Measurements from ENCODE around the gene MYO15A.

Gene MYO15A

GRCh38 chr17:18156976-18157280 lies 48.4 kb downstream of the MYO15A start:
- DNase-seq (ENCODE audit: low read depth, low spot score): no peak

- no peak for DNase-seq (ENCODE audit: low read depth, low spot score)
These were observed 48.9 kb downstream of the MYO15A start for GRCh38 chr17:18157354-18157985.

- no peak for DNase-seq (ENCODE audit: low read depth, low spot score)
These were observed 49.6 kb downstream of the MYO15A start for GRCh38 chr17:18158022-18158600.

- no peak for DNase-seq (ENCODE audit: low read depth, low spot score)
These were observed 51.1 kb downstream of the MYO15A start for GRCh38 chr17:18159551-18160120.

- DNase-seq (ENCODE audit: low read depth, low spot score): no peak
These were observed 51.7 kb downstream of the MYO15A start for GRCh38 chr17:18160128-18160856.

- DNase-seq (ENCODE audit: low read depth, low spot score): no peak
These were observed 52.9 kb downstream of the MYO15A start for GRCh38 chr17:18161207-18162145.

GRCh38 chr17:18163547-18163946 lies 55.0 kb downstream of the MYO15A start:
- no peak for DNase-seq (ENCODE audit: low read depth, low spot score)

- DNase-seq (ENCODE audit: low read depth, low spot score): no peak
These were observed 58.3 kb downstream of the MYO15A start for GRCh38 chr17:18166894-18167293.

- DNase-seq (ENCODE audit: low read depth, low spot score): no peak
These were observed 58.9 kb downstream of the MYO15A start for GRCh38 chr17:18167421-18167820.

GRCh38 chr17:18172531-18173278 lies 64.1 kb downstream of the MYO15A start:
- DNase-seq (ENCODE audit: low read depth, low spot score): no peak

- no peak for DNase-seq (ENCODE audit: low read depth, low spot score)
These were observed 65.2 kb downstream of the MYO15A start for GRCh38 chr17:18173740-18174139.

- no peak for DNase-seq (ENCODE audit: low read depth, low spot score)
These were observed 67.6 kb downstream of the MYO15A start for GRCh38 chr17:18176176-18176575.

GRCh38 chr17:18177133-18177532 lies 68.6 kb downstream of the MYO15A start:
- no peak for DNase-seq (ENCODE audit: low read depth, low spot score)

- DNase-seq (ENCODE audit: low read depth, low spot score): no peak
These were observed 69.2 kb downstream of the MYO15A start for GRCh38 chr17:18177722-18178121.

GRCh38 chr17:18179196-18179595 lies 70.6 kb downstream of the MYO15A start:
- no peak for DNase-seq (ENCODE audit: low read depth, low spot score)

GRCh38 chr17:18179804-18180203 lies 71.2 kb downstream of the MYO15A start:
- no peak for DNase-seq (ENCODE audit: low read depth, low spot score)

- DNase-seq (ENCODE audit: low read depth, low spot score): no peak
These were observed 72.8 kb downstream of the MYO15A start for GRCh38 chr17:18181358-18181757.

GRCh38 chr17:18182110-18182977 lies 73.8 kb downstream of the MYO15A start:
- DNase-seq (ENCODE audit: low read depth, low spot score): no peak

- DNase-seq (ENCODE audit: low read depth, low spot score): no peak
These were observed 74.4 kb downstream of the MYO15A start for GRCh38 chr17:18182978-18183333.

Measured in brain pericyte (primary cell).